ENCODE results near the gene CDK5.

DNA sequence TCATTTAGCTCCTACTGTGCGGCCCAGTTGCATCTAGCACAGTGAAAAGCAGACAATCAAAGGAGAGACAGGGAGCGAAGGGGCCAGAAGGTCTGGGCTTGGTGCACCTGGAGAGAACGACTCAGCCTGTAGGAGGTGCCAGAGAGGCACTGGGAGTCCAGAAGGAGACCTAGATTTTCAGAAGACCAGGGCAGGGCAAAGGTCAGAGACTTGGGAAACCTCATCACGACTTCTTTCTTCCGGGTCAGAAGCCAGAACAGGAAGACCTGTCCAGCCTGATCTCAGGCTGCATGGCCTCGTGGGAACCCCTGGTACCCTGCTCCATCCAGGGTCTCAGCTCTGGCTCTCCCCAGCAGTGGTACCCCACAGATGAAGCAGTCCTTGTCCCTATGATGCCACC, 33.7 kb upstream of the CDK5 start:
- TF ChIP-seq, protein P1, sequence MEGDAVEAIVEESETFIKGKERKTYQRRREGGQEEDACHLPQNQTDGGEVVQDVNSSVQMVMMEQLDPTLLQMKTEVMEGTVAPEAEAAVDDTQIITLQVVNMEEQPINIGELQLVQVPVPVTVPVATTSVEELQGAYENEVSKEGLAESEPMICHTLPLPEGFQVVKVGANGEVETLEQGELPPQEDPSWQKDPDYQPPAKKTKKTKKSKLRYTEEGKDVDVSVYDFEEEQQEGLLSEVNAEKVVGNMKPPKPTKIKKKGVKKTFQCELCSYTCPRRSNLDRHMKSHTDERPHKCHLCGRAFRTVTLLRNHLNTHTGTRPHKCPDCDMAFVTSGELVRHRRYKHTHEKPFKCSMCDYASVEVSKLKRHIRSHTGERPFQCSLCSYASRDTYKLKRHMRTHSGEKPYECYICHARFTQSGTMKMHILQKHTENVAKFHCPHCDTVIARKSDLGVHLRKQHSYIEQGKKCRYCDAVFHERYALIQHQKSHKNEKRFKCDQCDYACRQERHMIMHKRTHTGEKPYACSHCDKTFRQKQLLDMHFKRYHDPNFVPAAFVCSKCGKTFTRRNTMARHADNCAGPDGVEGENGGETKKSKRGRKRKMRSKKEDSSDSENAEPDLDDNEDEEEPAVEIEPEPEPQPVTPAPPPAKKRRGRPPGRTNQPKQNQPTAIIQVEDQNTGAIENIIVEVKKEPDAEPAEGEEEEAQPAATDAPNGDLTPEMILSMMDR (IDR thresholded peaks at IDR 0.05; ENCODE audit: low read length) = peak; percentile 88
- no peak for TF ChIP-seq EZH2 (IDR thresholded peaks at IDR 0.05; ENCODE audit: borderline replicate concordance, low read length)
